Kasumi-1 (cell line): ENCODE measurements around the gene HLCS.

Experiments
- DNase-seq, 2 experiments: peaks; one replicate each; lab custom pipeline; 2025; lab: John Stamatoyannopoulos, UW

Gene HLCS

DNA sequence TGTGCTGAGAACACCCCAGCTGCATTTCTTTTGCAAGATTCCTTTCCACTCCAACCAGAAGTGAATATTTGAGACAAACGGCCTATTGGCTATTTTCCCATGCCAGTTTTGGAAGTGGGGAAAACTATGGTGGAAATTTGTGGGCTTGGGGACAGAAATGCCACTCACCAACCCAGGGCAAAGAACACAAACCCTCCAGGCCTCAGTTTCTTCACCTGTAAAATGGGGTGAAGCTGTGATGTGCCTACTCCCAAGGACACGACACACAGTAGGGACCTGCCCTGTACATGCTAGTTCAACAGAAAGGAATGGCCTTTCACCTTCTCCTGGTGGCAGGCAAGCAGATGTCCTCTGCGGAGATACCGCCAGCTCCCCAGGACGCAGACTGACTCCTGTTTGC is 221.0 kb downstream of the HLCS start:
- no peak for DNase-seq

DNA sequence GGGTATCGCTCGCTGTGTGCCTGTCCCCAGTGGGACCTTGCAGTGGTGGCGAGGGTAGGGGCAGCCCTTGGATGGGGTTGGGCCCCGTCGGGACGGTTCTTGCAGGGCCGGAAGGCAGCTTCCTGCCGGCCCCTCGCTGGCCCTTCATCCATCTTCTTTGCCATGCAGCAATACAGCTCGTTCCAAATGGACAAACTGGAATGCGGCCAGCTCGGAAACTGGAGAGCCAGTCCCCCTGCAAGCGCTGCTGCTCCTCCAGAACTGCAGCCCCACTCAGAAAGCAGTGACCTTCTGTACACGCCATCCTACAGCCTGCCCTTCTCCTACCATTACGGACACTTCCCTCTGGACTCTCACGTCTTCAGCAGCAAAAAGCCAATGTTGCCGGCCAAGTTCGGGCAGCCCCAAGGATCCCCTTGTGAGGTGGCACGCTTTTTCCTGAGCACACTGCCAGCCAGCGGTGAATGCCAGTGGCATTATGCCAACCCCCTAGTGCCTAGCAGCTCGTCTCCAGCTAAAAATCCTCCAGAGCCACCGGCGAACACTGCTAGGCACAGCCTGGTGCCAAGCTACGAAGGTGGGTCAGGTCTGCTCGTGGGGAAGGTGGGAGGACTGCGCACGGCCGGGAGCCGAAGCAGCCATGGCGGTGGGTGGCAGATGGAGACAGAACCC is 221.8 kb downstream of the HLCS start:
- no peak for DNase-seq

DNA sequence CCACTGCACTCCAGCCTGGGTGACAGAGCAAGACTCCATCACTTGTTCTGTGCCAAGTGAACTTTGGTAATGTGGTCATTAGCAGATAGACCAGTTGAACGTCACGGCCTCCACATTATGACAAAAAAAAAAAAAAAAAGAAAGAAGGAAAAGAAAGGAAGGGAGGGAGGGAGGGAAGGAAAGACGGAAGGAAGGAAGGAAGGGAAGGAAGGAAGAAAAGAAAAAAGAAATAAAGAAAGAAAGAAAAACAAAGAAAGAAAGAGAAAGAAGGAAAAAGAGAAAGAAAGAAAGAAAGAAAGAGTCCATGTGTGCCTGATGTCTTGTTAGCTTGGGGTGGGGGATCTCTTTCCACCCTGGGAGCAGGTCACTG is 222.3 kb downstream of the HLCS start:
- DNase-seq = no peak

DNA sequence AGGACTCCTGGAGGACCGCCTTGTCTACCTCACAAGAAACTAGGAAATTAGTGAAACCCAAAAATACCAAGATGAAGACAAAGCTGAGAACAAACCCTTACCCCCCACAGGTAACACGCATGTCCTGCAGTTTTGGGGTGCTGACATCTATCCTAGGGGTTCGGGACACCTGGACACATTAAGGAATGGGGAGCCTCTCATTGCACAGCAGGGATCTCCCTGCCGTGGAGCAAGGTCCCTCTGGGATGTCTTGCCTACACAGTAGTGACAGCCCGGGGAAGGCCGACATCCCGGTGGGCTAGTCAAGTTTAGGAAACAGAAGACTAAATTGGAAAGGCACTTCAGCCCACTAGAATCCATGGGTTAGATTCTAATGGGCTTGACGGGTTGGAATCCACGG is 223.0 kb downstream of the HLCS start:
- DNase-seq = no peak

DNA sequence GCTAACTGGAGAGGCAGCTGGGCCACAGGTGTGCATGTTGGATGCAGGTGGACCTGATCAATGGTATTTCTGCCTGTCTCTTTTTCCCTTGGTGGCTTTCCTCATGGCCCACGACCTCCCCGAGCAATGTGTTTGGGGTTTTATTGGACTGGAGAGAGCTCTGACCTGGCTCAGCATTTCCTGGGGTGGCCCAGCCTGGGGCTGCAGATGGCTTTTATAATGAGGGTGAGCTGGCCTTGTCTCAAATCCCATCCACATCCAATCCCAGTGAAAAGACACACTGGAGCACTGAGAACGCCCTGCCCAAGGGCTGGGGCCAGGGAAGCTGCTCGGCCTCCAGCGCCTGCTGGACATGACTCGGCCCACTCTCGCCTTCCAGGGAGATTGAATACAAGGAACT is 223.5 kb downstream of the HLCS start:
- no peak for DNase-seq

DNA sequence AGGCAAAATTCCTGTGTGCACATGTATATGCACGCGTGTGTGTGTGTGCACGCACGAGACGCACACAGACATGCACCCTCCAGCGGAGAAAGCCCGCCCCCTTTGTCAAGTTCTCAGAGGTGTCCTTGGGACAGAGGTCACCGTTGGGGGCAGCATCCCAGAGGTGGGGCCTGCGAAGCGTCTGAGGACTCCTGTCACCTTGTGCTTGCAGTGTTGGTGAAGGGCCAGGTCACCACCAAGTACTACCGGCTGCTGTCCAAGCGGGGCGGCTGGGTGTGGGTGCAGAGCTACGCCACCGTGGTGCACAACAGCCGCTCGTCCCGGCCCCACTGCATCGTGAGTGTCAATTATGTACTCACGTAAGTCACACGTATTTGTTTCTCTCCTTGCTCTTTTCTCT is 225.0 kb downstream of the HLCS start:
- DNase-seq = no peak

DNA sequence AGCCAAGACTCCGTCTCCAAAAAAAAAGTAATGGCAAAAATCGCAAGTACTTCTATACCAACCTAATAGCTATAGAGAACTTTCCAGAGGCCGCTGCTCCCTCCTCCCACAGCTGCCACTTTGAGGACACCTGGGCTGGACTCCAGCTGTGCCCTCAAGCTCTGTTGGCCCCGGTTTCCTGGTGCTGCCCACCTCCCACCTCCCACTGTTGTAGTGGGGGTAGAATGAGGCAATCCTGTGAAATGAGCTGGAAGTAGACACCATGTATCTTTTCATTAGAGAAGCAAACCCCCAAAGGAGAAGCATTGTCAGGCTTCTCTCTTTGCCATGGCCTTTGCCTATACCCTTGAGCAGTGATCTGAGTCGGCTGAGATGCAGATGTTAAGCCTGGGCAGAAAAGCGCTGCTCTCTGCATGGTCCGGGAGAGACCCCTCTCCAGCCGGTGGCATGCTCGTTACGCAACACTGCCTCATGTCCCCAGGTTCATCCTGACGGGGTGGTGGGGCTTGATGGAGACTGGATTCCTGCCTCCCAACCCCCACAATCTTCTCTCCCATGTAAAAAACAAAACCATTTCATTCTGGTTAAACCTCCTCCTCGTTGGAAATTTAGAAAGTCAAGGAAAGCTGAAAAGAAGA is 227.9 kb downstream of the HLCS start:
- no peak for DNase-seq

DNA sequence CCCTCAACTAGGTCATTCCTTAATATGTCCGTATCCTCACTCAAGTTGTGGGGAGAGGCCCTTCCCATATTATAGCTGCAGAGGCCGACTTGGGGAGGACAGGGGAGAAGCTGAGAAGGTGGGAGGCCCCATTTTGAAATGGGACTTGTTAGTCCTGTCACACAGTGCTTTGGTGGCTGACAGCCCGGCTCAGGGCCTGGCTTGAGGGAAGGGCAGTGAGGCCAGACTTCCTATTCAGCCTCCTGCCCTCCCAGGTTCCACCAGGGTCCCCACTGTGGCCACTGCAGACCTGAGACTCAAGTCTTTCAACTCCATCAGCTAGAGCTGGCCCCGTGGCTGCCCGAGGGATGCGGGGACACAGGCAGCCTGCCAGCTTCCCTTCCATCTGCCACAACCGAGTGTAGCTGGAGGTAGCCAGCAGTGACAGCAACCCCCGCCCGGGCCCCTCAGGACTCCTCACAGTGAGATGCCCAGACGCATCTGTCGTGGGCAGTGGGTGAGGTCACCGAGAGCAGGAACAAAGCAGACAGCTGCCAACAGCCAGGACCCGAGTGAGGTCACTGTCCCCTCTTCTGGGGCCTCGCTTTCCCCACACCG is 230.6 kb downstream of the HLCS start:
- DNase-seq = no peak

DNA sequence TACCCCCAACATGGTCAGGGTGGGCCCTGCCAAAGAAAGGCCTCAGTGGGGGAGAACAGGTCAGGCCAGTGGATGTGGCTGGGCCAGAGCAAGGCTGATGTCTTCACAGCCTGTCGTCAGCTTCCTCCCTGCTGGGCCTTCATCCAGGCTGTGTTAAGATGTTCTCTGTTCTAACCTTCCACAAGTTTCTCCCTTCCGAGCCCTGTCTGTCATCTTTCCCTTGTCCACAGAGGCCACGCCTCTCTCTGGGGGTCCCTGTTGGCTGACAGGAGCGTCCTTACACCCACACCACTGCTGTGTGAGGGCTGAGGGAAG is 231.3 kb downstream of the HLCS start:
- no peak for DNase-seq

DNA sequence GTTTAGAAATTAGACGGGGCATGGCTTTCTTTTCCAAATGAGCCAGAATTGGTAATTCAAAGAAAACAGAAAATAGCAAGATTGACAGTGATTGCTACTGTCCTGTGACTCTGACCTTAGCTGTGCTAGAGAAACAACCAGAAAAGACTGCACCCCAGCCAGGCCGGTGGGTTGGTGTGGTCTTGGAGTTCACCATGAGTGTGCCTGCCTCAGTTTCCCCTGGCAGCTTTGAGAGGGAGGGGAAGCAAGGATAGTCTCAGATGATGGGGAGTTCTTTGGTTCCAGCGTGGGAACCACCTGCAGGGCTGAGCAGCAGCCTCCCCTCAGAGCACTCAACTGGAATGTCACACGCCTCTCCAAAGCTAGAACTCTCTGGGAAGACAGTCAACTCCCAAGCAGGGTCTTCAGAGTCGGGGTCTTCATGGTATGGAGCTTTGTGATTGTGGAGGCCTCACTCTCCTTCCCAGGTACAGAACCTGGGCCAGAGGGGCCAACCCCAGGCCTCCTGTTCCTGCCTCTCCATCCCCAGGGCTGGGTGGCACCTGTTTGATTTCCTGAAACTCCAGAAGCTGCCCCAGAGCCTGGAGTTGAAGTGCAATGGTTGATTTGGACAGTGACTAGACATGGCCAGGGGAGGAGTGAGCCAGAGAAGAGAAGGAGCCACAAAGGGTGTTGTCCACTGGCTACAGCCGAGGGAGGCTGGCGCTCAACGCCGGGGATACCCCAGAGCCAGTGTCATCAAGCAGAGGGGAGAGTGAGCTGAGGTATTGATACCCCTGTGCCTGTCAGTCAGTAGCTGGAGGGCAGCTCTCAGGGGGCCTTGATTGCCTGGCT is 231.9 kb downstream of the HLCS start:
- DNase-seq = no peak

DNA sequence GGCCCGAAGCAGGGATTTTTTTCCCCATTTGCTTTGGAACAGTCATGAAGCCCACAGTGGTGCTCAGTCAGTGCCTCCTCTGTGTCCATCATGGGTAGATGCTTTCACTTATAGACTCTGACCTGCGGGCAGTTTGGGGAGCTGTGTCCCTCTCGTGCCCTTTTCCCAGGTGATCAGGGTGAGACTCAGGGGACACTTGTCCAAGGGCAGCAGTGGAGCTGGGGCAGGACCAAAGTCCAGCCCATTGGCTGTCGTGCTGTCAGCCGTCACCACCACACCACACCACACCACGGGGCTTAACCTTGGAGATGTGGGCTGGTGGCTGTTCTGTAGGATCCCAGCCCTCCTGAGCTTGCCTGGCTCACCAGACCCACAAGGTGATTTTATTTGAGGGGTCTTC is 232.6 kb downstream of the HLCS start:
- no peak for DNase-seq

DNA sequence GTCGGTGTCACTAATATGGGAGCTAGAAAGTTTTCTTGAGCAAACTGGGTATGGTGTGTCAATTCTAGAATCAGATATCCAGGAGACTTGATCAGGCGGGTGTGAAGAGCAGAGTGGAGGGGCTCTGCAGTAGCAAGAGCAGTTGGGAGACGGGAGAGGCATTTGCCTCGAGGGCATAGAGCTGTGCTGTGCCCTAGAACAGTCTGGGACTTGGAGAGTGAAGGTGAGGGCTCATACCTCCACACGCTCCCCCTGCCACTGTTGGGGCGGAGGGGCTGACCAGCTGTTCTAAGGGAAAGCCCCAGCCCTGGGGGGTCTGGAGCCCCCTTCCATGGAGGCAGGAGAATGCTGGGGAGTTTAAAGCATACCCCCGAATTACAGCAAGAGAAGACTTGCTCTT is 233.7 kb downstream of the HLCS start:
- no peak for DNase-seq

DNA sequence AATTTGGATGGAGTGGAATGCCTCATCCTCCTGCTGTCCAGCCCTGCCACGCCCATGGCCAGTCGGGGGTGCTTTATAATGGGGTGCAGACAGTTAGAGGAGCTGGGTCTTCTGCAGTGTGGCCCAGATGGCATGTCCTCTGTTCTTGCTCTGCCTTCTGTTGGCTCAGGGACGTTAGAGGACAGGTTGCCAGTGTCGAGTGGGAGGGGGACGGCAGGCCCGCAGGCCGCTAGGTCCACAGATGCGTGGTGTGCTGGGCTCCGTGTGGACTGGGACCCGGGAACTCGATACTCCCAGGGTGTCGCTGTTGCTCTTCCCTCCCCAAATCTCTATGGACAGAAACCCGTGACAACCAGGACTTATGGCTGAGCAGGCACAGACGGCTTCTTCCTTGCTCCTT is 234.3 kb downstream of the HLCS start:
- no peak for DNase-seq

DNA sequence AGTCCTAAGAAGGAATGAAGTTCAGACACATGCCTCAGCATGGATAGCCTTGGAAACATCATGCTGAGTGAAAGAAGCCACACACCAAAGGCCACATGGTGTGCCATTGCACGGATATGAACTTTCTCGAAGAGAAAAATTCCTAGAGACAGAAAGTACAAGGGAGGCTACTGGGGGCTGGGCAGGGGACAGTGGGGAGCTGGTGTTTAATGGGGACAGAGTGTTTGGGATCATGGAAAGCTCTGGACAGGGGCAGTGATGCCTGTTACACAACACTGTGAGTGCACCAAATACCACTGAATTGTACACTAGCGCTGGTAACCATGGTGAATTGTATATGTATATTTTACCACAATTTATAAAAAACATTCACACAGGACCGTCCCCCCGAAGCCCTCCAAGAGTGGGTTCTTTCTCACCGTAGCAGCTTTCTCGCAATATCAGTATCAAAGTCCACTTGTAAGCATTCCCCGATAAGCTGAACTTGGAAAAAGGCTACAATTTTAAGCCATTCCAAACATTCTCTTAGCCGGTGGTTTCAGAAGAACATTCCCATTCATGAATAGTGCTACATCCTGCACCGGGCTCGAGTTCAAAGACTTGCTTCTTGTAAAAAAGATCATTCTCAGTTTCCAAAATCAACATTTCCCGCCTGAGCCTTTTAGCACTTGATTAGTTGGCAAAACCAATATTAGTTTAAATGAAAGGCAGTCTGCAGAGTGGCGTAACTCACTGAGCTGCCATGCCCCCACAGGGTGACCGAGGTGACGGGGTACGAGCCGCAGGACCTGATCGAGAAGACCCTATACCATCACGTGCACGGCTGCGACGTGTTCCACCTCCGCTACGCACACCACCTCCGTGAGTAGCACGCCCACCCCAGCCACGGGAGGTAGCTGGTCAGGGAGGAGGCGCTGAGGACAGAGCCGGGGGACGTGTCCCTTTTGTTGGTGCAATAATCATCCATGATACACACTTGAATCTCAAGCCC is 235.9 kb downstream of the HLCS start:
- no peak for DNase-seq

DNA sequence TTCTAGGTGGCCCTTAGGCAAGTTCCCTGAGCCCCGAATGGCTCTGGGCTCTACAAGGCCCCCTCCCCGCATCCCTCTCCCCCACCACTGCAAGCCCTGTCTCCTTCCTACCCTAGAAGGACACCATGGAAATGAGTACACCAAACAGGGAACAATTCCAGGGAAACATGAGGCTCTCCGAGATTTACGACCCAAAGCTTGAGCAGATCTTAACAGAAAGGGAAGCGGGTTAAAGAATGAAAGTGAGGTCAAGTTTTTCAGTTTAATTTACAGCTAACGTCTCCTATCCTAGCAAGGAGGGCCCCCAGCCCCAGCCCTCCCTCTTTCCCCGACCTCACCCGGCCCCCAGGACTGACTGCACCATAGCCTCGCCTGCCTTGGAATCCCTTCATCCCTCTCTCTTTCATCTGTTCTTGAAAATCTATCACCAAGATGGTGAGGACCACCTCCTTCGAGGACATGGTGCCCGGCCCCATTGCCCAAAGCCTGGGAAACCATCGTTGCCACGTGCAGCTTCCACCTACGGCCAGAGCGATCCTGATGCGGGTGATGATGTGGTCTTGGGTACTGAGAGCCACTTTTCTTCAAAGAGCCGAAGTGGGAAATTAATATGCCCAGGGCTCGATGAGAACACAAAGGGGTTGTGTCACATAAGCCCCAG is 237.0 kb downstream of the HLCS start:
- no peak for DNase-seq

DNA sequence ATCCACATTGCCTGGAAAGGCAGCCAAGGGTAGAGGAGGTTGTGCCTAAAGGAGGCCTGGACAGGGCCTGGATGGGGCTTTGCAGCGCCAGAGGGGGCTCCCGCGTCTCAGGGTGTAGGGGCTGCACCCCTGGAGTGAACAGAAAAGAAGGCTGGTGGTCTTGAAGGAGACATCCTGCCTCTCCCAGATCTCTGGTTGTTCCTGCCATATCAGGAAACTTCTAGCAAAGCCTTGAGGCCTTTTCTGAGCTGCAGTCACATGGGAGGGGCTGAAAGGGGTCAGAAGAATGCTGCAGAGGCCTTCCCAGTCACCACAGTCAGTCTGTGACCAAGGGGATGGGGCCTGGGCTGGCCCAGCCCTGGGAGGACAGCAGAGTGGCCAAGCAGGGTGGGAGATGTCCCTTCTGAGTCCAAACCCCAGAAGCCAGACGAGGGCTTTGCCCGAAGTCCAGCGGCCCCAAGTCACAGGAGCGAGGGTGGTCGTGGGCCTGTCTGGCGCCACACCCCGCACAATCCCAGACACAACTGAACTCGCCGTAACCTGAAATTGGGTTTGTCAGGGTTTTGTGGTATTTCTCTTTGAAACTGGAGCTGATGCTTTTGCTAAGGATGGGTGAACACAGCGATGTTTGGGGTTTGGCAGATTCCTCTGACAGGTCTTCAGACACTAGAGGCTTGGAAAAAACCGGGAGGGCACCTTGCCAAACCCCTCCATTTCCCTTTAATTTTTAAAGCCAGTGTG is 237.9 kb downstream of the HLCS start:
- no peak for DNase-seq

DNA sequence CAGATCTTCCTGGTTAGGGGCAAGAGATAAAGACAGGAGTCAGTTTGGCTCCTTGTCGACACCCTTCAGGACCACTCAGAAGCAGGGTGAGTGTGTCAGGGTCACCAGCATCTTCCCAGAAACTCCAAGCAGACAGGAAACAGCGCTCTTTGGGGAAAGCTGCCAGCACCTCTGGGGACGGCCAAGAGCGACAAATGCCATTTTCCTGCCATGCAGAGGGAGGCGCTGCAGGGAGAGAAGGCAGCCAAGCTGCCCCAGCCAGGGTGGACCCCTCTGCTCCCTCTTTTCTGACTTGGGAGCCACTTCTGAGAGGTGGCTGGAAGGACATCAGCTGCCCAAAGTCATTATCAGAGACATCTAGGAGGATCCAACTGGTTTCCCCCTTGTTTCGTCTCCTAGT is 238.6 kb downstream of the HLCS start:
- no peak for DNase-seq

DNA sequence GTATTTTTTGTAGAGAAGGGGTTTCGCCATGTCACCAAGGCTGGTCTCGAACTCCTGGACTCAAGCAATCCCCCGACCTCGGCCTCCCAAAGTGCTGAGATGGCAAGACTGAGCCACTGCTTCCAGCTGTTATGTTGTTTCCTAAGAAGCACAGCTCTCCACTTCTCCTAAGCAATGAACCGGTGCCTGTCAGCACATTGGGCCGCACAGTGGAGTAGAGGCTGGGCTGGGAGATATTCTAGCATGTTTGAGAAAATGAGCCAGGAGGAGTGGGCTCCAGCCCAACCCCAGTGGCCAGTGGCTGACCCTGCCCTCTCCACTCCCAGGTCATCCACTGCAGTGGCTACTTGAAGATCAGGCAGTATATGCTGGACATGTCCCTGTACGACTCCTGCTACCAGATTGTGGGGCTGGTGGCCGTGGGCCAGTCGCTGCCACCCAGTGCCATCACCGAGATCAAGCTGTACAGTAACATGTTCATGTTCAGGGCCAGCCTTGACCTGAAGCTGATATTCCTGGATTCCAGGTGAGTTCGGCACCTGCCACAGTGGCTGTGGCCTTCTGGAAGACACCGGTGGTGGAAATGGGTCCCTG is 240.6 kb downstream of the HLCS start:
- no peak for DNase-seq

DNA sequence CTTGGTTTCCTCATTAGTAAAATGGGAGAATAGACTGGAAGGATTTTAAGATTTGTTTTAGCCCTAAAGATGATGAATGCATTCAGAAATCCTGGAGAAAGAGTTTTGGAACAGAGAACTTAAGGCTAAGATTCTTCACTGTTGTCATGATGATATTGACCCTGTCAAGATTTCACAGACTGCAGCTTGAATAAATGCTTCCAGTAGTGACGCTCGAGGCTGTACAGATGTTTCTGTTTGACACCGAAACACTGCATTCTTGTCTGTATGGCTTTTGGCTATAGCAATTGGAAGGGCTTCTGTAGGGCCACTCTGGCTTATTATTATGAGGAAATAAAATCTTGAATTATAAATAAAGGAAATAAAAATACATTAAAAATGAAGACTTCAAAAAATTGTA is 241.8 kb downstream of the HLCS start:
- no peak for DNase-seq

DNA sequence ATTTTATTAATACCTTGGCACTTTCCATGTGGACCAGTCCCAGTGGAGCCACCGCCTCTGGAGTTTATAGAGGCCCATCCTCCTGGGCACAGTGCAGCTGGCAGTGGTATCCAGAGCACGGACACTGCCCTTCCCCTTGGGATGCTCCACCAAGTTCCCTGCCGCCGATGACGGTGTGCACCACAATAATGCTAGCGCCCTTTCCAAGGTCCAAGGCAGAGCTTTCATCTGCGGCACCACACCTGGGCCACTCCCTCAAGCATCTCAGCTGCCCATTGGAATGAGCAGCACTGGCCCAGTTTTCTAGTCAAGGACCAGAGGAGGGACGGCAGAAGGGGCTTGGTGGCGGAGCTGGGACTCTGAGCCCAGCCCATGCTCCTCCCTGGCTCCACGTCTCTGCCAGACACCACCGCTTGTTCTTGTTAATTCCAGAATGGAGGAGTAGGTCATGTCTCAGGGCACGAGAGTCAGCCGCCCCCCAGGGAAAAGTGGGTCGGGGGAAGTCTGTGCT is 243.0 kb downstream of the HLCS start:
- no peak for DNase-seq
